ENCODE measurements around the gene DBI.
A peak's percentile ranks its signal among the peaks of the same experiment; 100 is the strongest.
"Not testable (repeated sequence)": the region's sequence is repeated elsewhere in the genome, so short reads cannot be mapped to it uniquely, and the experiment has no call there.

Gene DBI

GRCh38 chr2:119402645-119403560 lies 36.1 kb downstream of the DBI start:
- DNase-seq: no peak

DNA sequence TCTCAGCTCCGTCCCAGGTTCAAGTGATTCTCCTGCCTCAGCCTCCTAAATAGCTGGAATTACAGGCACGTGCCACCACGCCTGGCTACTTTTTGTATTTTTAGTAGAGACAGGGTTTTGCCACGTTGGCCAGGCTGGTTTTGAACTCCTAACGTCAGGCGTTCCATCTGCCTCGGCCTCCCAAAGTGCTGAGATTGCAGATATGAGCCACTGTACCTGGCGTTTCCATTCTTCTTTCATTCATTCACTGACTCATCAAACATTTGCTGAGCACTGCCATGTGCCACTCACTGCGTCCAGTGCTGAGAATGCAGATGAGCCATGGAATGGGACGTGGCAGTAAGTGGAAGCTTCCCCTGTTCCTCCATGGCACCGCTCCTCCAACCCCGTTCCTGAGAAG lies 36.8 kb downstream of the DBI start:
- DNase-seq: not testable (repeated sequence)

- no peak for DNase-seq
Measured at GRCh38 chr2:119405151-119405550, 38.4 kb downstream of the DBI start.

DNA sequence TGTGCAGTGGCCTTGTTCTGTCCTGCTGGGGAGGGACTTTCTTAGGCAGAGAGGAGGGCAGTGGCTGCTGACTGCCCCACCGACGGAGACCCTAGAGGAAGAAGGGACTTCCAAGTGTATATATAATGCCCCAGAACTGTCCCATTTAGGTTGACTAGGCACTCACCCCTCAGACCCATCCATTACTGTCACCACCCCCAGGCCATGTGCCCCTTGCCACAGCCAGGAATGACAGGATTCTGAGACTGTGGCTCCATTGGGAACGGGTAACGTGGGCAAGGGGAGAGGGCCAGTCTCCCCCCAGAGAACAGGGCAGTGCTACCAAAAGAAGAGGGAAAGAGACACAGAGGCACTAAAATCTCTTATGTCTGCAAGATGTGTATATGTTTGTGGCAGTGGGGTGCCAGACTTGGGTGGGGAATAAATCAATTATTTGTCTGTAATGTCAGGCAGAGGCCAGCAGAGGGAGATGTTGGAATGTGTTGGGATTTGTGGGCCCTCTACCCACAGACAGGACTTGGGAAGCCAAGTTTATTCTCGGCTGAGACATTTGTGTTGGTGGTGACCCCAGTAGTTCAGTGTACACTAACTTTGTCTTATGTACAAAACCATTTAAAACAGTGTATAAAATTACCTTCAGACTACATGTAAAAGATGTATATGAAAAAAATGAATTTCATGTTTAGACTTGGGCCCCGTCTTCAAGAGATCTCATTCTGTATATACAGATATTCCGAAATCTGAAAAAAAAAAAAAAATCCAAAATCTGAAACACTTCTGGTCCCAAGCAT lies 40.8 kb downstream of the DBI start:
- peak; percentile 48 for DNase-seq

GRCh38 chr2:119408221-119408619 lies 41.4 kb downstream of the DBI start:
- no peak for DNase-seq

DNA sequence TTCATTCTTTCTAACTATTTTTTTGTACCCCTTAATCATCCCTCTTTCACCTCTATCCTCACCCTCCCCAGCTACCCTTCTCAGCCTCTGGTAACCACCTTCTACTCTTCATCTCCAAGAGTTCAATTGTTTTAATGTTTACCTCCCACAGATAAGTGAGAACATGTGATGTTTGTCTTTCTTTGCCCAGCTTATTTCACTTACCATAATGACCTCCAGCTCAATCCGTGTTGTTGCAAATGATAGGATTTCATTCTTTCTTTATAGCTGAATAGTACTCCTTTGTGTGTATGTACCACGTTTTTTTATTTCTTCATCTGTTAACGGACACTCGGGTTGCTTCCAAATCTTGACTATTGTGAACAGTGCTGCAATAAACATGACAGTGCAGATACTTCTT lies 42.7 kb downstream of the DBI start:
- no peak for DNase-seq

GRCh38 chr2:119414894-119415293 lies 48.1 kb downstream of the DBI start:
- DNase-seq: no peak

GRCh38 chr2:119415630-119416029 lies 48.9 kb downstream of the DBI start:
- no peak for DNase-seq

DNA sequence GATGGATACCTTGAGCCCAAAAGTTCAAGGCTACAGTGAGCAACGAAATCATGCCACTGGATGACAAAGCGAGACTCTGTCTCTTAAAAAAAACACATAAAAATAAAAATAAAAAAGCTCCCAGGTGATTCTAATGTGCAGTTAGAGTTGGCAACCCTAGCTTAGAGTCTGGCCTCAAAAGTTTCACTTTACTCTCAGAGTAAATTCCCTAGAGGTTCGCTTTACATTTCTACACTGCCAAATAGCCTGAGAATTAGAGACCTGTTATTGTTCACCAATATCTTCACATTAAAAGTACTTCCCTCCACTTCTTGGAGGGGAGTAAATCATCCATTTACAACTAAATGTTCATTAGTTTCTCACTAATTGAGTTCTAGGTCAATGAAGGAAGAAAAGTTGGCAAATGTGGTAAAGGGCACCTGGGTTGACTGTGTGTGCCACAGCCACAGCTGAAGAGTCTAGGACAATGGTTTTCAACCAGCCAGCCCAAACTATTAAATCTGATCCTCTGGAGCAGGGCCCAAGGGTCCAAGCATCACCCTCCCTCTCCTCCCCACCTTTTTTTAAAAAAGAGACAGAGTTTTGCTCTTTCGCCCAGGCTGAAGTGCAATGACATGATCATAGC lies 49.6 kb downstream of the DBI start:
- DNase-seq: no peak

DNA sequence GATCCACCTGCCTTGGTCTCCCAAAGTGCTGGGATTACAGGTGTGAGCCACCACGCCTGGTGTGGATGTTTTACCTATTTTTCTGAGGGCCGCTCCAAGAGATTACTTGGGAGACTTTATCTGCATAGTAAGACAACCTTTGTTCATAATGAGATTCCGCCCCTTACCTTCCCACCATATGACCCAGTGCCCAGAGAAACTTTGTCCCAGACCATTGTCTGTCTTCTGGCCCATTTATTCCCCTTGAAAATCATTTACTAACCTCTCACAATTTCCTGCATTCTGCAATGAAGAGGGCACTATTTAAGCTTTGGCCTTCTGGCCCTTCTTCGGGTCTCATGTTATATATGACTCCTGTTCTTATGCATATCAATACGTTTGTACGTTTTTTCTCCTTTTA lies 51.1 kb downstream of the DBI start:
- DNase-seq: no peak

DNA sequence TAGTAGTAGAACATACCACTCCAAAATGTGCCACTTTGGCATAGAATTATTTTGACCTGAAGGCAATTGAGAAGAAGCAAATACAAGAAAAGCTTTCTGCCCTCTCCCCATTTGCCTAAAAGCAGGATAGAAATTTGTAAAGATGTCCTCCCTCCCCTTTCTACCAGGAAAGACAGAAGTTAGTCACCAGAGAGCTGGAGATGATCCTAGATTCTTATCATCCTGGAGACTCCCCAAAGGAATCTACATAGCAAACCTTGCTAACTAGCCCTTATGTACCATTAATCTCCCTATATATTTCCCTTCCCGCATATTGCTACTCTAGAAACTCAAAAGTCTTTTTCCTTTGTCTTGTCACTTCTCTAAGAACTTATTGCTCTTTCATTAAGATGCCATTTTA lies 52.3 kb downstream of the DBI start:
- peak; percentile 31 for DNase-seq

DNA sequence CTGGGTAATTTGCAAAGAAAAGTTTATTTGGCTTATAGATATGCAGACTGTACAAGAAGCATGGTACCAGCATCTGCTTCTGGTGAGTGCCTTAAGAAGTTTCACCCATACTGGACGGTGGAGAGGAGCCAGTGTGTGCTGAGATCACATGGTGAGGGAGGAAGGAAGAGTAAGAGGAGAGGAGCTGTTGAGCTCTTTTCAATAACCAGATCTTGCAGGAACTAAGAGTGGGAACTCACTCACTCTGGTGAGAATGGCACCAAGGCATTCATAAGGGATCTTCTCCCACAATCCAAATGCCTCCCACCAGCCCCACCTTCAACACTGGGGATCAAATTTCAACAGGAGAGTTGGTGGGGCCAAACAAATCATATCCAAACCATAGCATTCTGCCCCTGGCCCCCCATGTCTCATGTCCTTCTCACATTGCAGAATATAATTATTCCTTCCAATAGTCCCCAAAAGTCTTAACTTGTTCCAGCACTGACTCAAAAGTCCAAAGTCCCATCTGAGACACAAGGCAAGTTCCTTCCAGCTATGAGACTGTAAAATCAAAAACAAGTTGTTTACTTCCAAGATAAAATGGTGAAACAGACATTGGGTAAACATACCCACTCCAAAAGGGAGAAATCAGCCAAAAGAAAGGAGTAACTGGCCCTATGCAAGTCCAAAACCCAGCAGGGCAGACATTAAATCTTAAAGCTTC lies 53.2 kb downstream of the DBI start:
- no peak for DNase-seq

- DNase-seq: no peak
Measured at GRCh38 chr2:119421304-119421703, 54.5 kb downstream of the DBI start.

DNA sequence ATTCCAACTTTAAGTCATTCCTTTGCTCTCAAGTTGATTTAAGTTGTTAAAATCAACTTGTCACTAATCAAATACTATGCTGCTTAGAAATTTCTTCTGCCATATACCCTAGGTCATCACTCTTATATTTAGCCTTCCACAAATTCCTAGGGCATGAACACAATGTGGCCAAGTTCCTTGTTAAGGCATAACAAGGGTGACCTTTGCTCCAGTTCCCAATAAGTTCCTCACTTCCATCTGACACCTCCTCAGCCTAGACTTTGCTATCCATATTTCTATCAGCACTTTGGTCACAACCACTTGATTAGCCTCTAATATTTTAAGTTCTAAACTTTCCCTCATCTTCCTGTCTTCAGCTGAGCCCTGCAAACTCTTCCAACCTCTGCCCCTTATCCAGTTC lies 55.0 kb downstream of the DBI start:
- DNase-seq: no peak

All from fibroblast of skin of right quadriceps (primary cell).